GM18861 (cell line): Measurements from ENCODE around the gene LRRFIP1.
"Not testable (repeated sequence)": the region's sequence is repeated elsewhere in the genome, so short reads cannot be mapped to it uniquely, and the experiment has no call there.

Experiments used
- ATAC-seq: cut with Tn5 transposase; IDR thresholded peaks from one replicate; pipeline ENCODE4 v1.9.1; 2021; ENCODE audit not compliant: unreplicated experiment

Gene LRRFIP1

DNA sequence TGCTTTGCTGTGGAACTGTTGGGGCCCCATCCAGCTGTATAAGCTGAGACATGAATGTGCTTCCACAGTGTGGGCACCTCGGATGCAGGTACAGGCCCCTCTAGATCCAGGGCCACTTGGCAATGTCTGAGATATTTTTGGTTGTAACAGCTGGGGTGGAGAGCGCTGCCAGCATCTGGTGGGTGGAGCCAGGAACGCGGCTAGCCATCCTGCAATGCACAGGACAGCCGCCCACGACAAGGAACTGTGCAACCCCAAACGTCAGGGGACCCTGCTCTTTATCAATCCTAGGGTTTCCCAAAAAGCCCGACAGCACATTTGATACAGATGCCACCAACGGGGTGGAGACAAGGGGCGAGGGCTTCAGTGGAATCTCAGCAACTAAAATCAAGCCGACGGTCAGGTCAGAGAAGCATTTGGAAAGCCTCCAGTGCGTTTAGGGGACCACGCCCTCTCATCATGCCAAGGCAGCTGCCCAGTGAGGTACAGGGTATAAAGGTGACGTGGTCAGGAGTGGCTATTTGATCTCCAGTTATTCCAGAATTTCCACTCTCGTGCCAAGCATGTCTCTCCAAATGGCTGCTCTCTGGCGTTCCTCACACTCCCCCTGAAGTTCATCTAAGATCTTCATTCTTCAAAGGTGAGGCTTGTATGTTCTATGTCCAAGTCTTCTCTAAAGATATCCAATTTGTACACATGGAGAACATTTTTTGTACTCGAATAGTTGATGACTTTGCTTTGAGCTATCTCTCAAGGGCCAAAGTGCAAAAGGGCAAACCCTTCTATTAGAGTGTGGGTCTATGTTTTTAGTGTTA lies 55.7 kb downstream of the LRRFIP1 start:
- ATAC-seq = no peak

DNA sequence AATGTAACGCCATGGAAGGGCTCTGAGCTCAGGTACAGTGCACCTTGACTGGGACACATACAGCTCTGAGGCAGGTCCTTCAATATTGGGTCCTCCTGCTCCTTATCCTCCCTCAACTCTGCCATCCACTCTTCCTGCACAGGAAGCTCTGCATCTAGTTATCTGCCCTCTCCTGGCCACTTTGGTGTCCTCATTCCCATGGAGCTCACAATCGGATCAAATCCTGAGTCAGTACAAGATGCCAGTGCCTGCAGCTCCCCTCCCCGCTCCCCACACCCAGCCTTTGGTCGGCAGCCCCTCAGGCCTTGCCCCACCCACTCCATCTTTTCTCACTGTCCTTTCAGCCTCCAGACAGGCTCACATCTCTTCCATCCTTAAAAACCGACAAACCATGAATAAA lies 58.0 kb downstream of the LRRFIP1 start:
- no peak for ATAC-seq

DNA sequence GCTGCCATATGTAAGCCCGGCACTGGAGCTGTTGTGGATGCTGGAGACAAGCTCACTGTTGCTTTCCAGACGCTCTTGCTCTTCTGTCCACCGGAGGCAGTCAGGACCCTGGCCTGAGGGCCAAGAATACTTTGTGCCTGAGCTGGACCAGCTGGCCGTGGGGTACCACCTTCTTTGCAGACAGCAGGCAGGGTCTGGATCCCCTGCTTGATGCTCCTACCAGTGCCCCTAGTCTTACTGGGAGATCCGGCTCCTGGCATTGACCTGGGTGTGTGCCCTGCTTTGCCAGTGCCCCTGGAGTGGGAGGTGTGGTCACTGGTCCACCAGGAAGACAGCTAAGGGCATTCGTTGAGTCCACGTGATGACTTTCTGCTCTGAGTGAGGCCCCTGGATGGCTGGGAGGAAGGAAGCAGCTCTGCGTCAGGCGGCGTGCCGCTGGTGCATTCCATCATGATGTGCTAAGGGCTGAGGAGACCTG lies 59.3 kb downstream of the LRRFIP1 start:
- no peak for ATAC-seq

DNA sequence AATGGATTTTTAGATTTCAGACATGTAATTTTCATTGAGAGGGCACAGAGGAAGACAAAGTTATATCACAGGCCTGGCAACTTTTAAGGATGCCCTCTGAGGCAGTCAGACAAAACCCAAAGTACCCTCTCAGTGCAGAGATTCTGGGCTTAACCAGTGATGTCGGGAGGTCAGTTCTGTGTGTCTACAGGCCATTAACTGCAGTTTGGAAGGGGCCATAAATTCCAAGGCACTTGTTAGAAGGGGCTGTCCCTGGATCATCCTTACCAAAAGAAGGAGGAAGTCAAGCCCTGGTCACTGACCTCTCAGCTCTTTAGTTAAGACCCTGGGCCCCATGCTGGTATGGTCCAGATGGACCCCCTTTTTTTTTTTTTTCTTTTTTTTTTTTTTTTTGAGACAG lies 60.7 kb downstream of the LRRFIP1 start:
- ATAC-seq = no peak

DNA sequence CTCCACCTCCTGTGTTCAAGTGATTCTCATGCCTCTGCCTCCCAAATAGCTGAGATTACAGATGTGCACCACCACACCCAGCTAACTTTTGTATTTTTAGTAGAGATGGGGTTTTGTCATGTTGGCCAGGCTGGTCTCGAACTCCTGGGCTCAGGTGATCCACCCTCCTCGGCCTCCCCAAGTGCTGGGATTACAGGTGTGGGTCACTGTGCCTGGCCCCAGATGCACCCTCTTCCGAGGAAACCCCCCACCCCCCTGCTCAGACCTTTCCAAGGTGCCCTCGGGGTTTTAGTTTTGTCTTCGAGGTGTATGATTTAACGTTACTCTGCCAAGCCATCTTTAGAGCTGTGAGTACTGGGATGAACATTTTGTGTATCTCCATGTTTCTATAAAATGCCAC lies 61.2 kb downstream of the LRRFIP1 start:
- not testable (repeated sequence) for ATAC-seq

DNA sequence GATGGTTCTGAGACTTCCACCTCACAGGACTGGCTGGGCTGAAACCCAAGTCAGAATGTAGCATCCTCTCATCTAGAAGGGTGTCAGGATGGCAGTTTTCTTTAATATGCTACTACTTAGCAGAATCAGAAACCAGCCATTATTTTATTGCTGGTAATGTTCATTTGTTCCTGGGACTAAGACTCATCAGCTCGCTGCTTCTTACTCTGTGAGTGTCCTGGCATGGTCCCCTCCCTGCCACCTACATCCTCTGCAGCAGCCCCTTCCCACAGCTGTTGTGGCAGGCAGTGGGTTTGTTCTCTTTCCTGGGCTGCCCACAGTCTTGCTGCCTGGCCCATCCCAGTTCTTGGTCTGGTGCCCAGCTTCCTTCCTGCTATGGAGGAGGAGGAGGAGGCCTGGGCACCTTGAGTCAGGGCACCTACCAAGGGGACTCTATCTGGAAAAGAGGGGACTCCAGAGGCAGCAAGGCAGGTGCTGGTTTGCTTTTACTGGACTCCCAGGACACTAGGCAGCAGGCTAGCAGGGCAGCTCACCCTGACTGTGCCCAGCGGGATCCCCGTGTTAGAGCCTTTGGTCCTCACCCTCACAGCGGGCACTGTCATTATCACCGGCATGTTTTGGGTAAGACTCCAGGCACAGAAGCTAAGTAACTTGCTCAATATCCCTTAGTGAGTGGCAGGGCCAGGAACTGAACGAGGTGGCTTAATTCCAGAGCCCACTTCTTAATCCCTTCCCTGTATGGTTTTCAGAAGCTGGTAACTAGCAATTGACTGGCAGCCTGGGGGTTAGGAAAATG lies 62.1 kb downstream of the LRRFIP1 start:
- ATAC-seq = no peak

DNA sequence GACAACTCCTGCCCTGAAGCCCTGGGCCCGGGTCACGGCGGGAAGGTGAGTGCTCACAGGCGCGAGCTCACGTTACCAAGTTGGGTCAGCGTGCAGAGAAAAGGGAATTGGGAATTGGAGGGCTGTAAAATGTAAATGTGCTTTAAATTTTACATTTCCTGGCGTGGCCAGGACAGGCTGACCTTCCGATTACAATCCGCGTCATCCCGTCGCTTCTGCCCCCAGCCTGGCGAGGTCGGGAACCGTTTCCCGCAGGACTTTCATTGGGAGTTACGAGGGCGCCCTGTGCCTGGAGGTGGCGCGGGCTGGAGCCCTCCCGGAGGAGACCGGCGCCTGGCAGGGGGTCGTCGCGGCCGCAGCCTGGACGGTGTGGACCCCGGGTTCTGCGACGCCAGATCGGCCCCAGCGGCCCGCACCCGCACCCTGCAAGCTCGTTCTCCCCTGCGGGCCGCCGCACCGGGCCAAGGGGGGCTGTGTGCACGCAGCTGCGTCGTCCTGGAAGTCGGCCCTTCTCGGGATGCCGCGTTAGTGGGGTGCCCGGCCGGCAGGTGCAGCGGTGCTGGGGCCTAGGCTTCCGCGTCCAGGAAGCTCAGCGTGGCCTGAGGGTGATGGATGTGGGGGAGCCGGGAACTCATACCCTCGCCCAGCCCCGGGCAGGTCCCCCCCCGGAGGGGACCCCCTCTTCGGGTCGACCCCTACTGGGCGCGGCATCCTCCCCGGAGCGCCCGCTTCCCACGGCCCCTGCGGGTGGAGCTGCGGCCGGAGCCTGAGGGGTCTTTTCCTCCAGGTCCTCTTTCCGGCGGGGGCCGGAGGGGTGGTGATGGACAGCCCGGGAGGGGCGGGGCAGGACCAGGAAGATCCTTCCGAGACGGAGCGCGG lies 63.9 kb downstream of the LRRFIP1 start:
- no peak for ATAC-seq

DNA sequence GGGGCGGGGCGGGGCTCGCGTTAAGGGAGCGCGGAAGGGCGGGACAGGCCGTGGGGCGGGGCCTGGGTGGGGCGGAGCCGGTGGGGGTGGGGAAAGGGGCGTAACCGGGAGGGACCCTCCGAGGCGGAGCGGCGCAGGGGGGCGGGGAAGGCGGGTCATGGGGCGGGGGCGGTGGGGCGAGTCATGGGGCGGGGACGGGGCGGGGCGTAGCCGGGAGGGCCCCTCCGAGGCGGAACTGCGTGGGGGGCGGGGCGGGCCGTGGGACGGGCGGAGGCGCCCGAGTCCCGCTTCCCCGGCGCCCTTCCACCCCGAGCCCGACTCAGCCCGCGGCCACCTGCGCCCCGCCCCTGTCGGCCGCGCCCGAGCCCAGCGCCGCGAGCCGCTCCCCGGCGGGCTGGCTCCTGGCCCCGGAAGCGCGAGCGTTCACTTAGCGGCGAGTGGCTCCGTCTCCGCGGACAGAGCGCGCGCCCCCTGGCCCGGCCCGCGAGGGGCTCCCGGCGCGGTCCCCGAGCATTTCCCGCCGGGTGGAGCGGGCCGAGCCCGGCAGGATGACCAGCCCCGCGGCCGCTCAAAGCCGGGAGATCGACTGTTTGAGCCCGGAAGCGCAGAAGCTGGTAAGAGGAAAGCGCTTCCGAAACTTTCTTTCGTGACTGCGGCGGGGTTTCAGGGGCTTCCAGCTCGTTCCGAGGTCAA lies 64.7 kb downstream of the LRRFIP1 start:
- ATAC-seq = peak; percentile 33

GRCh38 chr2:237692601-237693290 lies 65.4 kb downstream of the LRRFIP1 start:
- ATAC-seq = peak; percentile 0

DNA sequence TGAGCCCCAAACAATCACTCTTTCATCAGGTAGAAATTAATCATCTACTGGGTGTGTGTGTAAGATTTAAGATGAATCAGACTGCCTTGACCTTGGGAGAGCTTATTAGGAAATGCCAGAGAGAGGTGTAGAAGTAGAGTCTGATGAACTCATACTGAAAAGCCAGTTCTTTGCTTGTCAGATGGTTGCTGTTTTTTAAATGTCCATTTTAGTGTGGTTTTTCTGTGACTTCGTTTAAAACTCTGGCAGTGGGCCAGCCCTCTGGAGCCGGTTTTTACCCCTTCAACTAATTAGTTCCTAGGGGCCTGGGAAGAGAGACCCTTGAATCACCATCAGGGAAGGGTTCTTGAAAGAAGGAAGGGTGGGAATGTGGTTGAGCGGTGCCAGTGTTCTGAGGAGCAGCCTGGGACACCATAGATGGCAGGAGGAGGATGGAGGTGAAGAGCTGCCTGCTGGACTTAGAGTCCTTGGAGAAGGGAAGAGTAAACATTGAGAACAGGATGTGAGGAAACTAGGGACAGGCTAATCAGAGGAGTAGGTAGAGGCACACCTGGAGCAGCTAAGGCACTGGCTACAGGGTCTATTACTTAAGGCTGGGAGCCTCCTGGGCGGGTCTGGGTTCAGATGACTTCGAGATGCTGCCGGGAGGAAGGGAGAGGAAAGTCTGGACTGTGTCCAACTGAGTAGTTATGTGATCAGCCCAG lies 66.1 kb downstream of the LRRFIP1 start:
- no peak for ATAC-seq

- ATAC-seq = peak; percentile 2
These were observed 67.2 kb downstream of the LRRFIP1 start for GRCh38 chr2:237694415-237695194.

DNA sequence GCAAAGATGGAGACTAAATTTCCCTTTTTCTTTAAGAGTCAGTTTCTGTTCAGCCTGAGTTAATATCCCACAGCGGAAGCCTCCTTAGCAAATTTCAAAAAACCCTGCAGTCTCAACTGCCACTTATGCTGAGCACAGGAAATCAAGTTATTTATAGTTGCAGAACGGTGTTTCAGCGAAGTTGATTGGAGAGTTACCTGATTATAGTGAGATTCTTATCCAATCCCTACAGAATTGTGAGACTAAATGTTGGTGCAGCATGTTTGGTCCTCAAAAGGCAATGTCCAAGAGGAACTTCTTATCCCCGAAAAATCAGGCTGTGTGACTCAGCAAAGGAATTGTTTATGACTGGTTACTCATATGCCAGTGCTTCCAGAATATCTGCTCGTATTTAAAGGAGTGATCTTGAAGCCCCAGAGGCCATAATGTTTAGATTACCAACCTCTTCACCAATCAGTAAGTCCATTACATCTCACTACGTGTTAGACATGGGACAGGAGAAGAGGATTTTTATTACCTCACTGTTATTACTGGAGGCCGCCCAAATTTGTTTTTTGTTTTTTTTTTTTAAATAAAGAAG lies 67.9 kb downstream of the LRRFIP1 start:
- peak; percentile 18 for ATAC-seq

DNA sequence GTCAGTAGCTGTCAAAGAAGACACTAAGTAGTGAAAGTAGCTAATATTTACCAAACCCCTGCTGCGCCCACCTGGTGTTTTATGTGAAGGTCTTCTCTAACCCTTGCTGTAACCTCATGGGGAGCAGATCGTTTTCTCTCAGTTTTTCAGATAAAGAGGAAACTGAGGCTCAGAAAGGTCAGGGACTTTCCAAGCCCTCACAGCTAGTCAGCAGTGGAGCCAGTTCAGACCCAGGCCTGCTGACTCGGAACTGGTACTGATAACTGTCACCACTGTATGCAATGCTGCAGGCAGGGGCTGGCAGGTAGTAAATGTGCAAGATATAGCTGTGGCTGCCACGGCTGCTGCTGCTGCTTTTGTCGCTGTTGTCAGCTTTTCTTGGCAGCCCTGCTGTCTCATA lies 69.1 kb downstream of the LRRFIP1 start:
- peak; percentile 21 for ATAC-seq

DNA sequence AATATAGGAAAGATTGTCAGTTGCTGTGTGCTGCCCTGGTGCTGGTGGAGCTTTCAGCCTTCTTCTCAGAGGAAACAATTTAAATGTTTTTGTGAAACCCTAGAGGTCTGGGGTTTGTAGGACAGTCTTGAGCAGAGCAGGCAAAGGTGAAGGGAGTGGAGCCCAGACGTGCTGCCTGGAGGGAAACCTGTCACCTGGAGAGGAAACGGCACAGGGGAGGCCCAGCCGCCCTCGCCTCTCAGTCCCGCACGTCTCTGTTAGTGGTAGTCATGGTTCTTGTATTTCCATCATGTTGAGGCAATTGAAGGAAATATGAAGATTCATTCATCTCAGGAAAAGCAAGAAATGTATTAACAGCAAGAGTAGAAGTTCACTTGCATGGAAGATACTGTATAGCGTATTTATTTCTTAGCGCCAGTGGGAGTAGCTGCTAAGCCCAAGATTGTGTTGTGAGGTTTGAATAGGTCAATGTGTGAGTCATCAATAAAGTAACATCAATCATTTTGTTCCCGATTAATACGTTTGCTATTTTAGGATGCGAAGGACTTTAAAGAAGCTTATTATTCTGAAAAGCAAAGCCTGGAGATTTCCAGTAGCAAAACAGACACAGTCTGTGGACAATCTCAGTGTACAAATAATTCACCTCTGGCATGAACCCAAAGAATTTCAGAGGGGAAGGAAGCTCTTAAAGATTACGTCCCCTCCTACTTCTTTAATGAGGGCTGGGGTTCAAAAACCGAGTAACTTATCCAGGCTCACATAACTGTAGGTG lies 70.4 kb downstream of the LRRFIP1 start:
- ATAC-seq = no peak

GRCh38 chr2:237698358-237698694 lies 70.9 kb downstream of the LRRFIP1 start:
- ATAC-seq = no peak

- no peak for ATAC-seq
These were observed 72.6 kb downstream of the LRRFIP1 start for GRCh38 chr2:237699870-237700511.

- no peak for ATAC-seq
These were observed 73.2 kb downstream of the LRRFIP1 start for GRCh38 chr2:237700512-237701032.
